HL-60 (cell line): Measurements from ENCODE around the gene SKIC8.

Source experiments
- DNase-seq, 2 experiments: peaks; one replicate each; pipeline ENCODE4 v3.0.0-alpha.2; 2010 to 2020; ENCODE audit warnings: low read depth in 1 of 2, low spot score in 1 of 2
- H3K27ac ChIP-seq: fragments of 250-450 bp; sonication (Bioruptor Pico); replicated peaks from 2 replicates; pipeline ENCODE4 v1.5.1; 2020; ENCODE audit warnings: mild to moderate bottlenecking, moderate library complexity
- H3K27me3 ChIP-seq: fragments of 250-450 bp; sonication (Bioruptor Pico); 2 replicates; pipeline ENCODE4 v1.5.1; 2021; ENCODE audit warnings: mild to moderate bottlenecking, moderate library complexity; ENCODE audit not compliant: insufficient read depth, poor library complexity, severe bottlenecking
- H3K4me3 ChIP-seq: replicated peaks from 2 replicates; pipeline ENCODE4 v1.5.1; 2011; ENCODE audit warnings: mild to moderate bottlenecking, control low read depth, low read length; ENCODE audit not compliant: insufficient read depth
- CTCF ChIP-seq: IDR thresholded peaks from one replicate; pipeline ENCODE4 v1.5.1; 2011; ENCODE audit warnings: low read length, control low read depth, inconsistent platforms; ENCODE audit not compliant: insufficient read depth
- GABPA ChIP-seq: IDR thresholded peaks from 2 replicates; pipeline ENCODE4 v1.6.1; 2012; ENCODE audit warnings: low read depth
- POLR2AphosphoS5 ChIP-seq: IDR thresholded peaks from 2 replicates; pipeline ENCODE4 v1.6.1; 2012; ENCODE audit warnings: low read depth
- REST ChIP-seq: IDR thresholded peaks from 2 replicates; pipeline ENCODE4 v1.6.1; 2012; ENCODE audit warnings: low read depth; ENCODE audit not compliant: insufficient replicate concordance
- SPI1 ChIP-seq: IDR thresholded peaks from 2 replicates; pipeline ENCODE4 v1.6.1; 2012; ENCODE audit warnings: low read depth, mild to moderate bottlenecking, borderline replicate concordance

SKIC8 gene

GRCh38 chr15:78343276-78344060, 44.1 kb upstream of the SKIC8 start:
- H3K4me3 ChIP-seq, result no peak overlapping the region
- DNase-seq, result no peak
- H3K27ac ChIP-seq, result no peak overlapping the region
- peaks cover 50% of the 10 kb centered on the region for H3K27me3 ChIP-seq
- TF ChIP-seq CTCF, result no peak
- no peak for TF ChIP-seq GABPA
- TF ChIP-seq POLR2AphosphoS5, result no peak
- TF ChIP-seq REST, result no peak
- no peak for TF ChIP-seq SPI1

GRCh38 chr15:78342021-78342420, 42.6 kb upstream of the SKIC8 start:
- DNase-seq, result no peak
- TF ChIP-seq POLR2AphosphoS5 (no peak), CTCF (no peak), REST (no peak), GABPA (no peak), SPI1 (no peak)
- peaks cover 50% of the 10 kb centered on the region for H3K27me3 ChIP-seq
- no peak overlapping the region for H3K4me3 ChIP-seq
- H3K27ac ChIP-seq, result no peak overlapping the region

- Histone ChIP-seq H3K27ac (no peak overlapping the region), H3K4me3 (no peak overlapping the region), H3K27me3 (peaks cover 50% of the 10 kb centered on the region)
- TF ChIP-seq GABPA (no peak), POLR2AphosphoS5 (no peak), CTCF (no peak), SPI1 (no peak), REST (no peak)
- peak in 1 of 2 experiments; percentile 9 for DNase-seq
These were observed 41.9 kb upstream of the SKIC8 start for GRCh38 chr15:78341057-78341987.
